Left ventricle myocardium inferior (tissue), 1 donor: Measurements from ENCODE around the gene TSPYL2. TPM values are rescaled to one million over a fixed set of nuclear protein-coding genes. Genes with fewer than 3 reads are reported as not detected.

Source experiments
- DNase-seq: peaks from one replicate; pipeline ENCODE4 v3.0.0-alpha.2; 2020
- H3K27ac ChIP-seq: fragments of 200-600 bp; replicated peaks from 2 replicates; pipeline ENCODE4 v1.8.0; 2021
- H3K27me3 ChIP-seq: fragments of 200-600 bp; 2 replicates; pipeline ENCODE4 v1.8.0; 2021; ENCODE audit warnings: low read depth
- H3K36me3 ChIP-seq: fragments of 200-600 bp; 2 replicates; pipeline ENCODE4 v1.8.0; 2021
- H3K4me1 ChIP-seq: fragments of 200-600 bp; 2 replicates; pipeline ENCODE4 v1.8.0; 2021
- H3K4me3 ChIP-seq: fragments of 200-600 bp; 2 replicates; pipeline ENCODE4 v1.8.0; 2021; ENCODE audit warnings: mild to moderate bottlenecking, moderate library complexity
- H3K9me3 ChIP-seq: fragments of 200-600 bp; replicated peaks from 2 replicates; pipeline ENCODE4 v1.8.0; 2021
- CTCF ChIP-seq: fragments of 200-600 bp; IDR thresholded peaks from 2 replicates; pipeline ENCODE4 v1.8.0; 2021; ENCODE audit warnings: antibody characterized with exemption, mild to moderate bottlenecking, borderline replicate concordance
- intact Hi-C: fragments of 100-400 bp; cut with micrococcal nuclease; formaldehyde crosslinking; loops from one replicate; pipeline ENCODE4 v1.11.0; 2022
- long read RNA-seq: library from polyadenylated mRNA; unstranded; transcript quantifications from one replicate; pipeline ENCODE4 v2.0.0, GENCODE V29; 2021
- total RNA-seq: library from RNA; stranded (reverse); fragmentation: NEBNext Ultra II Directional; extraction: Animal tissue kit (Norgen Biotek cat#: 25700); gene quantifications from one replicate; pipeline ENCODE4 v1.2.1, GENCODE V29; 2021
- donor health status: DM: no; HTN: yes; CAD: no; lungs with severe emphysema.

The TSPYL2 gene
- total RNA-seq = 37.0 TPM
- long read RNA-seq, transcript TSPYL2-201 (7 exons, 2,815 nt) = major isoform, 60 of 74 reads
- long read RNA-seq, partial matches to known transcripts = 8 of 74 reads
- long read RNA-seq, other reads (novel, unspliced or antisense) = 6 of 74 reads

DNA sequence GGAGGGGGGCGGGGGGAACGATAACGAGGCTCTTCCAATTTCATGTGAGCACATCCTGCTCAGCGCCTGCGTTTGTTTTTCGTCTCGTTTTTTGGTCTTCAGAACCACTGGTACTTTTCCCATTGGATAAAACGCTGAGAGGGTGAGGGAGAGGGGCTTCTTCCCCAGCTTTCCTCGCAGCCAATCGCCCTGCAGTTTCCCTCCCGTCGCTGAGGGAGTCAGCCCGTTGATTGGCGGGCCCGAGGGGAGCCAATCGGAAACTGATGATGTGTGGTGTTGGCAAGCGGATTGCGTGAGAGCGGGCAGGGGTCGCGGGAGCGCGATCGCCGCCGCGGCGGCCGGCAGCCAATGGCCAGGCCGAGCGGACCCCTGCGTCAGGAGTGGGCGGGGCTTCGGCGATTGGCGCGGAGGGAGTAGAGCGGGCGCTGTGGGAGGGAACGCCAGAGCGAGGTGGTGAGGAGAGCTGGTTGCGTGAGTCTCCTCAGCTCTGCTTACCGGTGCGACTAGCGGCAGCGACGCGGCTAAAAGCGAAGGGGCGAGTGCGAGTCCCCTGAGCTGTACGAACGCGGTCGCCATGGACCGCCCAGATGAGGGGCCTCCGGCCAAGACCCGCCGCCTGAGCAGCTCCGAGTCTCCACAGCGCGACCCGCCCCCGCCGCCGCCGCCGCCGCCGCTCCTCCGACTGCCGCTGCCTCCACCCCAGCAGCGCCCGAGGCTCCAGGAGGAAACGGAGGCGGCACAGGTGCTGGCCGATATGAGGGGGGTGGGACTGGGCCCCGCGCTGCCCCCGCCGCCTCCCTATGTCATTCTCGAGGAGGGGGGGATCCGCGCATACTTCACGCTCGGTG is at the start of gene TSPYL2:
Gene TSPYL2 (plus strand): TSS at position 443 of the 848 bp plus-strand sequence. CDS start 132 bp downstream, at position 575.
- no peak for TF ChIP-seq CTCF
- H3K9me3 ChIP-seq = no peaks in the 10 kb centered on the region
- intact Hi-C loops = no loop called here
- DNase-seq = peak; percentile 93
- H3K4me3 ChIP-seq = peak within 1 kb of the TSS; percentile 85
- peak within 1 kb of the TSS; percentile 88 for H3K27ac ChIP-seq
- no peaks in the 10 kb centered on the region for H3K27me3 ChIP-seq
- H3K4me1 ChIP-seq = peaks cover 44% of the 10 kb centered on the region
- peaks cover 16% of the 10 kb centered on the region for H3K36me3 ChIP-seq

DNA sequence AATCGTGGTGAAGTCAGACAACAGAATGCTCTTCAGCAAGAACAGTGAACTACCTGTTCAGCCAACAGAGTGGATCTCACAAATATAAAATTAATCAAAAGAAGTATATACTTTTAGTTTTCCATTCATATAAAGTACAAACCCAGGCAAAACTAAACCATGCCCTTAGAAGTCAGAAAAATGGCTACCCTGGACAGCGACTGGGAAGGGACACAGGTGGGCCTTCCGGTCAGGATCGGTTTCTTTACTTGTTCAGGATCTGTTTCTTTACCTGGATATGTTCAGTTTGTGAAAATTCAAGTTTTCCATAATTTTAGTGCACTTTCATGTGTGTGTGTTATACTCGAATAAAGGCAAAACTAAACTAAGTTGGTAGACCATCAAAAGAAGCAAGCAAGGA is 46.0 kb upstream of the TSPYL2 start:
- no peak for TF ChIP-seq CTCF
- intact Hi-C loops = no loop called here
- H3K36me3 ChIP-seq = no peaks in the 10 kb centered on the region
- peaks cover 8% of the 10 kb centered on the region for H3K27me3 ChIP-seq
- no peak for DNase-seq
- no peak overlapping the region for H3K4me3 ChIP-seq
- H3K9me3 ChIP-seq = no peaks in the 10 kb centered on the region
- no peaks in the 10 kb centered on the region for H3K4me1 ChIP-seq
- no peak overlapping the region for H3K27ac ChIP-seq

GRCh38 chrX:53039236-53039635 is 42.9 kb upstream of the TSPYL2 start:
- no peaks in the 10 kb centered on the region for H3K4me1 ChIP-seq
- H3K27ac ChIP-seq = no peak overlapping the region
- DNase-seq = no peak
- H3K4me3 ChIP-seq = no peak overlapping the region
- peaks cover 8% of the 10 kb centered on the region for H3K27me3 ChIP-seq
- no peaks in the 10 kb centered on the region for H3K36me3 ChIP-seq
- intact Hi-C loops = no loop called here
- TF ChIP-seq CTCF = no peak
- H3K9me3 ChIP-seq = no peaks in the 10 kb centered on the region

- no peak overlapping the region for H3K4me3 ChIP-seq
- intact Hi-C loops = no loop called here
- H3K4me1 ChIP-seq = no peaks in the 10 kb centered on the region
- DNase-seq = no peak
- no peaks in the 10 kb centered on the region for H3K9me3 ChIP-seq
- no peak for TF ChIP-seq CTCF
- no peaks in the 10 kb centered on the region for H3K36me3 ChIP-seq
- H3K27me3 ChIP-seq = peaks cover 6% of the 10 kb centered on the region
- no peak overlapping the region for H3K27ac ChIP-seq
Measured at GRCh38 chrX:53044995-53045394, 37.2 kb upstream of the TSPYL2 start.

DNA sequence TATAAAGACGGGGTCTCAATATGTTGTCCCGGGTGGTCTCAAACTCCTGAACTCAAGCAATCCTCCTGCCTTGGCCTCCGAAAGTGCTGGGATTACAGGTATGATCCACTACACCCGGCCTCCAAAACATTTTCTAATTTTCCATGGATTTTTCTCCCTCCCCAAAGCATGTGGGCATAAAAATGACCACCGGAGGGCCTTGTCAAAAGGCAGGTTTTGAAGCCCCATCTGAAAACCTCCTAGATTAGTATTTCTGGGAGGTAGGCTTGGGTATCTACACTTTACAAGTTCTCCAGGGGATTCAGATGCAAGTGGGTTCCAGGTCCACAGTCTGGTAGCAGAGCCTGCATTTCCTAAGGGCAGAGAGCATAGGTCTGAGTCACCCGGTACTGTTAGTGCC is 34.9 kb upstream of the TSPYL2 start:
- peaks cover 2% of the 10 kb centered on the region for H3K27me3 ChIP-seq
- intact Hi-C loops = no loop called here
- no peak overlapping the region for H3K4me3 ChIP-seq
- no peak for TF ChIP-seq CTCF
- H3K36me3 ChIP-seq = no peaks in the 10 kb centered on the region
- DNase-seq = no peak
- no peaks in the 10 kb centered on the region for H3K9me3 ChIP-seq
- no peak overlapping the region for H3K27ac ChIP-seq
- no peaks in the 10 kb centered on the region for H3K4me1 ChIP-seq
